Thyroid gland (tissue), 4 donors: ENCODE results near the gene DNMT3A. TPM values are rescaled to one million over a fixed set of nuclear protein-coding genes. Genes with fewer than 3 reads are reported as not detected.

Experiments used
- DNase-seq, 2 donors: peaks; one replicate each; pipeline ENCODE4 v3.0.0-alpha.2; 2019
- H3K27ac ChIP-seq, 3 donors: fragments of 200-600 bp; sonication (generic); 1 replicate in 2 of 3; 2 replicates in 1 of 3; pipeline ENCODE4 v1.5.1; 2016 to 2019; ENCODE audit warnings: mild to moderate bottlenecking in 1 of 3, moderate library complexity in 1 of 3
- H3K27me3 ChIP-seq: fragments of 200-600 bp; sonication (generic); one replicate; pipeline ENCODE4 v1.5.1; 2019
- H3K36me3 ChIP-seq, 2 donors: fragments of 200-600 bp; sonication (generic); one replicate each; pipeline ENCODE4 v1.5.1; 2016 to 2019
- H3K4me1 ChIP-seq, 2 donors: fragments of 200-600 bp; sonication (generic); one replicate each; pipeline ENCODE4 v1.5.1; 2017 to 2019
- H3K4me3 ChIP-seq, 3 donors: fragments of 200-600 bp; sonication (generic); replicated peaks in 1 of 3; 1 replicate in 2 of 3; 2 replicates in 1 of 3; pipeline ENCODE4 v1.5.1; 2016; ENCODE audit warnings: mild to moderate bottlenecking in 1 of 3
- H3K9me3 ChIP-seq: fragments of 200-600 bp; sonication (generic); one replicate; pipeline ENCODE4 v1.5.1; 2017
- POLR2A ChIP-seq, 2 donors: fragments of 450-650 bp; IDR thresholded peaks; one replicate each; pipeline ENCODE4 v1.6.1; 2017; ENCODE audit warnings: antibody characterized with exemption in 2 of 2, mild to moderate bottlenecking in 2 of 2, moderate library complexity in 1 of 2
- WGBS, 2 donors: methylation state at CpG; one replicate each; pipeline ENCODE4 v1.1.5; 2017; 5-methylcytosine and 5-hydroxymethylcytosine counted together
- intact Hi-C: fragments of 100-400 bp; cut with DNase I; formaldehyde crosslinking; loops from one replicate; pipeline ENCODE4 v1.15.1; 2023
- total RNA-seq, 4 donors: library from RNA; depleted of rRNA; stranded (reverse); fragments of >200 nt; gene quantifications; one replicate each; pipeline ENCODE4 v1.2.3, GENCODE V29; 2016
- TF ChIP-seq, protein P1 (sequence below), 6 experiments: fragments of 200-600 bp in 3 of 6; fragments of 450-650 bp in 3 of 6; sonication (generic) in 3 of 6; IDR thresholded peaks; one replicate each; pipeline ENCODE4 v1.5.1; 2016 to 2019; ENCODE audit warnings: antibody characterized with exemption in 6 of 6, mild to moderate bottlenecking in 2 of 6, inconsistent platforms in 1 of 6, moderate library complexity in 1 of 6

Gene DNMT3A
- total RNA-seq, 4 donors from 2014 or later = 17.3 to 40.9 (median 18.8) TPM

DNA sequence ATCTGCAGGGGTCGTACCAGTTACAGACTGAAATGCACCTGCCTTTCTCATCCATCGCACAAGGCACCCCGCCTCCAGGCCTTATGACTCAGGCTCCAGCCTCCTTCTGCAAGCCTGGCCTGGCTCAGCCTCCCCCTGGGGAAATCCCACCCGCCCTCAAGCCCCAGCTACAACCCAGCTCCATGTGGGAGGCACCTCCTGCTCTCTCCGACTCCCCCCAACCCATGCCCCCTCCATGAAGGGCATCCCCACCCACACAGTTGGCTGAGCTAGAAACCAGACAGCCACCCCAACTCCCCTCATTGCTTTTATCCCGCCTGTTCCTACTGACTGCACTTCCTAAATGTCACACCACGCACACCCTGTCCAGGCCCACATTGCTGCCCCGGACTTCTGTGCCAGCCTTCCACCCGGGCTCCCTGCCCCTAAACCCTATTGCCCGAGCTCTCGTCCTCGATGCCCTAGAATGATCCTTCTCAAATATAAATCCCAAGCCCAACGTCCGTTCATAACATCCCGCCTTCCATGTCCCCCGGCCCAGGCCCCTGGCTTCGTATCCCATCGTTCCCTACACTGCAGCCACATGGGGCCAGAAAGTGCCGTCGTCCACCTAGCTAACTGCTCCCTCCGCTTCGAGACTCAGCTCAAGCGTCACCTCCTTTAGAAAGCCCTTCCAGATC lies 9.9 kb downstream of the DNMT3A start:
- Histone ChIP-seq H3K4me3 (no peak overlapping the region), H3K9me3 (no peaks in the 10 kb centered on the region), H3K36me3 (no peaks in the 10 kb centered on the region), H3K27me3 (no peaks in the 10 kb centered on the region), H3K4me1 (peaks cover 3 to 6% of the 10 kb centered on the region in 2 donors), H3K27ac (no peak overlapping the region)
- WGBS, 2 donors = 84 to 91% methylated on average over 23 of the region's 23 CpGs
- no peak for DNase-seq
- intact Hi-C loops = no loop called here
- TF ChIP-seq, protein P1, sequence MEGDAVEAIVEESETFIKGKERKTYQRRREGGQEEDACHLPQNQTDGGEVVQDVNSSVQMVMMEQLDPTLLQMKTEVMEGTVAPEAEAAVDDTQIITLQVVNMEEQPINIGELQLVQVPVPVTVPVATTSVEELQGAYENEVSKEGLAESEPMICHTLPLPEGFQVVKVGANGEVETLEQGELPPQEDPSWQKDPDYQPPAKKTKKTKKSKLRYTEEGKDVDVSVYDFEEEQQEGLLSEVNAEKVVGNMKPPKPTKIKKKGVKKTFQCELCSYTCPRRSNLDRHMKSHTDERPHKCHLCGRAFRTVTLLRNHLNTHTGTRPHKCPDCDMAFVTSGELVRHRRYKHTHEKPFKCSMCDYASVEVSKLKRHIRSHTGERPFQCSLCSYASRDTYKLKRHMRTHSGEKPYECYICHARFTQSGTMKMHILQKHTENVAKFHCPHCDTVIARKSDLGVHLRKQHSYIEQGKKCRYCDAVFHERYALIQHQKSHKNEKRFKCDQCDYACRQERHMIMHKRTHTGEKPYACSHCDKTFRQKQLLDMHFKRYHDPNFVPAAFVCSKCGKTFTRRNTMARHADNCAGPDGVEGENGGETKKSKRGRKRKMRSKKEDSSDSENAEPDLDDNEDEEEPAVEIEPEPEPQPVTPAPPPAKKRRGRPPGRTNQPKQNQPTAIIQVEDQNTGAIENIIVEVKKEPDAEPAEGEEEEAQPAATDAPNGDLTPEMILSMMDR (IDR thresholded peaks at IDR 0.05) = no peak
- TF ChIP-seq POLR2A (IDR thresholded peaks at IDR 0.05) = no peak

DNA sequence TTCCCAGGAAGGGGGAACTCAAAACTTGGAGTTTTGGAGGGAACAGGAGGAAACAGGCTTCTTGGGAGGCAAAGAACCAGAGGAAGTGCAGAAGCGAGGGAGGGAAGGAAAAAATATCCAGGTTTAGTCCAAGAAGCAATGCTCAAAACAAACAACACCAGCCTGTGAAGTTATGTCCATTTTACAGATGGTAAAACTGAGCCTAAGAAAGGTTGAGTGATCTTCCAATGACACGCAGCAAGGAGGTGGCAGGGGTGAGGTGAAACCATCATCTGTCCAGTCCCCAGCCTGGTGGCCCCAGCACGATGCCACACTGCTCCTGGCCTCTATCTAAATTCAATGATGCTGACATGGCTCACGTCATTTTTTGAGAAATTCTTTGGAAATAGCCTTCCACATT lies 10.8 kb downstream of the DNMT3A start:
- Histone ChIP-seq H3K4me3 (no peak overlapping the region), H3K4me1 (peaks cover 3 to 6% of the 10 kb centered on the region in 2 donors), H3K27me3 (no peaks in the 10 kb centered on the region), H3K36me3 (no peaks in the 10 kb centered on the region), H3K9me3 (no peaks in the 10 kb centered on the region), H3K27ac (no peak overlapping the region)
- DNase-seq = no peak
- TF ChIP-seq, protein P1 (IDR thresholded peaks at IDR 0.05) = no peak
- TF ChIP-seq POLR2A (IDR thresholded peaks at IDR 0.05) = no peak
- intact Hi-C loops = no loop called here
- WGBS, 2 donors = 93 to 94% methylated on average over 4 of the region's 4 CpGs

DNA sequence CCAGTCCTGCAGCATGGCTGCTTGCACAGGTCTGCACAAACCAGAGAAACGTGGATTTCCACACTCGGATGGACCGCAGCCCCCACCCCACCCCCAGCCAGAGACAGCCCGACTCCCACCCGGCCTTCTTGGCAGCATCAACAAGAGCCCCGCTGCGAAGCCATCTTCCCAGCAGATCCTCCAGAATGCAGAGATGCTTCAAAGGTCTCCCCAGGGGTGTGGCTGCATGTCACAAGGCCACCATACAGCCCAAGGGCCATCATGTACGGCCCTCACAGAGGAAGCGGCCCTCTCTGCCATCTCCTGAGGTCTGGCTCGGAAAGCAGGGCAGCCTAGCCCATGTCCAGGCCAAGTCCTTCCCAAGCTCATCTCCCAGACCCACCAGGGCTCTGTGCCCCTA lies 11.5 kb downstream of the DNMT3A start:
- intact Hi-C loops = no loop called here
- Histone ChIP-seq H3K36me3 (no peaks in the 10 kb centered on the region), H3K27ac (no peak overlapping the region), H3K4me1 (peaks cover 1 to 8% of the 10 kb centered on the region in 2 donors), H3K9me3 (no peaks in the 10 kb centered on the region), H3K27me3 (no peaks in the 10 kb centered on the region), H3K4me3 (no peak overlapping the region)
- DNase-seq = no peak
- 81 to 87% methylated on average over 6 to 10 of the region's 10 CpGs for WGBS, 2 donors
- TF ChIP-seq, protein P1 (IDR thresholded peaks at IDR 0.05) = no peak
- no peak for TF ChIP-seq POLR2A (IDR thresholded peaks at IDR 0.05)

DNA sequence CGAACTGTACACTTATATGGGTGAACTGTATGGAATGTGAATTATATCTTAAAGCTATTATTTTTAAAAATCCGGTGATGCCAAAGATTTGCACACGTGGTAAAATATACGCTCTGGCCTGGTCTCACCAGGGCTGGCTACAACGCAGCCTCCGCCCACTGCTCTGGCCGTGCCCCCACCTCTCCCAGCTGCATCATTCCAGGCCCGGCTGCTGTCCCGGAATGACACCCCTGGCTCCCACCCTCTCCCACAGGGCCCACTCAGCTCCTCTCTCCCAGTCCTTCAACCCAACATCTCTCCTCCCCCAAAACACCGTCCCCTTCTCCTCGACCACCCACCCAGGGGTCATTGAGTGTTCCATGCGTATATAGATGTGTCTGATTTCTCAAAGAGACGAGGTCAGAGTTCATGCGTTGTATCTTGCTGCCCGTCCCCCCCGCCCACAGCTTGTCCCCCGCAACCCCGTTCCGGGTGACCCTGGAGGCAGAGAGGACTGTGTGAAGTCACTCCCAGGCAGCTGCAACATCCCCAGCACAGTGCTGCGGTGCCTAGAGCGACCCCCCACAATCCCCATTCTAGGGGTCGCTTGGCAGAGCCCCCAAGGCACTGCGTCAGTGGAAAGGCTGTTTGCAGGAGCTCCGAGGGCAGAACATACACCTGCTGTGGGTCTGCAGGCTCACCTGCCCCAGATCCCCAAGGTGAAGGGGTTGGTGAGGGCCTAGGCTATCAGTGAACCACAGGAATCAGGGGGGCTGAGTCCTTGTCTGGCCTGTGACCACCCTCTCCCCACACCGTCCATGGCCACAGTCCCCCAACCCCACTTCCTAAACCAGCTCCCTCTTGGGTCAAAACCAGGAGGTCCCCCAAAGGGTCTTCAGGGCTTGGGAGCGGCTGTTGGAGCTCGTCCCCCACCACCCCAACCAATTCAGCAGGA lies 13.3 kb downstream of the DNMT3A start:
- 90 to 92% methylated on average over 23 to 27 of the region's 27 CpGs for WGBS, 2 donors
- no peak for TF ChIP-seq POLR2A (IDR thresholded peaks at IDR 0.05)
- TF ChIP-seq, protein P1 (IDR thresholded peaks at IDR 0.05) = no peak
- H3K27ac ChIP-seq = no peak overlapping the region
- no peak overlapping the region for H3K4me3 ChIP-seq
- intact Hi-C loops = no loop called here
- peaks cover 7 to 26% of the 10 kb centered on the region in 2 donors for H3K4me1 ChIP-seq
- no peak for DNase-seq
- no peaks in the 10 kb centered on the region for H3K27me3 ChIP-seq
- H3K9me3 ChIP-seq = no peaks in the 10 kb centered on the region
- no peaks in the 10 kb centered on the region for H3K36me3 ChIP-seq
